Fibroblast of lung (primary cell): ENCODE data around the gene BRME1. TPM values are rescaled to one million over a fixed set of nuclear protein-coding genes. Genes with fewer than 3 reads are reported as not detected.
A peak's percentile ranks its signal among the peaks of the same experiment; 100 is the strongest.

ENCODE experiments used
- DNase-seq, 2 donors: peaks; one replicate each; pipeline versions ENCODE4 v3.0.0 to v3.0.0-alpha.2; 2010; ENCODE audit warnings: low read depth in 2 of 2
- H2AFZ ChIP-seq: 2 replicates; pipeline ENCODE4 v1.5.1; 2012; ENCODE audit warnings: low read length, control low read depth, inconsistent platforms
- H3K27ac ChIP-seq: 2 replicates; pipeline ENCODE4 v1.5.1; 2011; ENCODE audit warnings: low read length, control low read depth; ENCODE audit not compliant: insufficient read depth
- H3K27me3 ChIP-seq: 2 replicates; pipeline ENCODE4 v1.5.1; 2011; ENCODE audit warnings: mild to moderate bottlenecking, low read length; ENCODE audit not compliant: control insufficient read depth, insufficient read depth
- H3K36me3 ChIP-seq: 2 replicates; pipeline ENCODE4 v1.5.1; 2011; ENCODE audit warnings: low read length; ENCODE audit not compliant: control insufficient read depth, insufficient read depth
- H3K4me1 ChIP-seq: 2 replicates; pipeline ENCODE4 v1.5.1; 2011; ENCODE audit warnings: low read length; ENCODE audit not compliant: control insufficient read depth, insufficient read depth; ENCODE audit errors: extremely low read depth
- H3K4me2 ChIP-seq: 2 replicates; pipeline ENCODE4 v1.5.1; 2011; ENCODE audit warnings: low read length, control low read depth; ENCODE audit not compliant: insufficient read depth; ENCODE audit errors: extremely low read depth
- H3K4me3 ChIP-seq, 4 experiments: fragments of 200-600 bp in 1 of 4; sonication (generic) in 1 of 4; replicated peaks in 1 of 4; 2 replicates each; pipeline ENCODE4 v1.5.1; 2011 to 2016; ENCODE audit warnings: low read length in 4 of 4, low read depth in 3 of 4, mild to moderate bottlenecking in 3 of 4, control low read depth in 2 of 4, inconsistent platforms in 1 of 4, mixed read lengths in 1 of 4; ENCODE audit not compliant: insufficient read depth in 1 of 4; ENCODE audit errors: control extremely low read depth in 1 of 4
- H3K79me2 ChIP-seq: 2 replicates; pipeline ENCODE4 v1.5.1; 2012; ENCODE audit warnings: mild to moderate bottlenecking, low read length, inconsistent platforms; ENCODE audit not compliant: control insufficient read depth, insufficient read depth
- H3K9ac ChIP-seq: 2 replicates; pipeline ENCODE4 v1.5.1; 2011; ENCODE audit warnings: mild to moderate bottlenecking, low read length, control low read depth; ENCODE audit not compliant: insufficient read depth
- H3K9me3 ChIP-seq: 2 replicates; pipeline ENCODE4 v1.5.1; 2012; ENCODE audit warnings: low read depth, low read length; ENCODE audit not compliant: control insufficient read depth, insufficient read depth
- H4K20me1 ChIP-seq: 2 replicates; pipeline ENCODE4 v1.5.1; 2011; ENCODE audit warnings: low read length; ENCODE audit not compliant: control insufficient read depth, insufficient read depth; ENCODE audit errors: extremely low read depth
- EZH2 ChIP-seq: IDR thresholded peaks from 2 replicates; pipeline ENCODE4 v1.5.1; 2012; ENCODE audit warnings: low read length, control low read depth, mild to moderate bottlenecking; ENCODE audit errors: missing control alignments
- polyA plus RNA-seq, 2 donors: library from polyadenylated mRNA; depleted of rRNA in 1 of 2; stranded (reverse) in 1 of 2; unstranded in 1 of 2; fragments of >200 nt; gene quantifications; 2 replicates each; pipeline ENCODE4 v1.2.1, GENCODE V29; 2011 to 2012; ENCODE audit warnings: missing spikeins in 1 of 2
- total RNA-seq: library from RNA; depleted of rRNA; stranded (reverse); fragments of >200 nt; gene quantifications from 2 replicates; pipeline ENCODE4 v1.2.1, GENCODE V29; 2014
- TF ChIP-seq, protein P1 (sequence below), 2 donors: IDR thresholded peaks in 1 of 2; conservative IDR thresholded peaks in 1 of 2; 1 replicate in 1 of 2; 2 replicates in 1 of 2; pipeline ENCODE4 v1.5.1; 2011 to 2012; ENCODE audit warnings: low read length in 2 of 2, control low read depth in 1 of 2, inconsistent platforms in 1 of 2, low read depth in 1 of 2, mild to moderate bottlenecking in 1 of 2

BRME1 gene
- total and polyA plus RNA-seq, 2 donors (not counting 1 experiment from before 2014, with no cell fraction given) = 0.23 to 0.83 TPM

DNA sequence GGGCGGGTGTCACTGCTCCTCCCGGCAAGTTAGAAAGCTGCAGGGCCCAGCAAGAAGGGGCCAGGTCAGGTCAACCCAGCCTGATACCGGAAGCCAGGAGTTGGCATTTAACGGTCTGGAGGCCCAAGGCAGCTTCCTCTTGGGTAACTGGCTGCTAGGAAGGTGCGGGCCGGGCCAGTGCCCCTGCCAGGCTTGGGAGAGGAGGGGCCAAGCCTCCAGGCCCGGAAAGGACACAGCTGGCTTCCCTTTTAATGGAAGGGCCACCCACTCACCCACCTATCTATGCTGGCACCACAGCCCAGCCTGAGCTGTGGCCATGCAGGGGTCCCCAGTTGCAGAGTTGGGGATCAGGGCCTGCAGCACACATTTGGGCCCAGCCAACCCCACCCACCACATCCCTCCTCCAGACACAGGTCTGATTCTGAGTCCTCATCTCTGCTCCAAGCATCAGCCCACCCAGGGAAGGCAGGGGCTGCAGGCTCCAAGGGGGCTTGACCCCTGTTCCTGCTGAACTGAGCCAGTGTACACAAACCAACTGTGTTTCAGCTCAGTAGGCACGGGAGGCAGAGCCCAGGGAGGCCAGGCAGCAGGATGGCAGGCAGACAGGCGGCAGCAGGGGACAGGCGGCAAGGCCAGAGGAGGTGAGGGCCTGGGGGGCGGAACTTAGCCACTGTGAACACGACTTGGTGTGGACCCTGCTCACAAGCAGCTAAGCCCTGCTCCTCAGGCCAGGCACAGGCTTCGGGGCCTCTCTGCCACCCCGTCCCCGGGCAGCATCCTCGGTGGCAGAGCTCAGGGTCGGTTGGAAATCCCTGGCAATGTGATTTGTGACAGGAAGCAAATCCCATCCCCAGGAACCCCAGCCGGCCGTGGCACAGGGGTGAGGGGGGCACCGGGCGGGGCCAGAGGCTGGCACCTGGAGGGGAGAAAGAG is 69.9 kb downstream of the BRME1 start:
- peak overlapping the region; percentile 82 for H3K27ac ChIP-seq
- H4K20me1 ChIP-seq = no peaks in the 10 kb centered on the region
- peaks cover 32% of the 10 kb centered on the region for H3K4me1 ChIP-seq
- H3K79me2 ChIP-seq = peaks cover 69% of the 10 kb centered on the region
- H3K9me3 ChIP-seq = no peaks in the 10 kb centered on the region
- no peak overlapping the region for H3K4me3 ChIP-seq
- H3K9ac ChIP-seq = peak overlapping the region; percentile 32
- peaks cover 26% of the 10 kb centered on the region for H3K36me3 ChIP-seq
- TF ChIP-seq, protein P1, sequence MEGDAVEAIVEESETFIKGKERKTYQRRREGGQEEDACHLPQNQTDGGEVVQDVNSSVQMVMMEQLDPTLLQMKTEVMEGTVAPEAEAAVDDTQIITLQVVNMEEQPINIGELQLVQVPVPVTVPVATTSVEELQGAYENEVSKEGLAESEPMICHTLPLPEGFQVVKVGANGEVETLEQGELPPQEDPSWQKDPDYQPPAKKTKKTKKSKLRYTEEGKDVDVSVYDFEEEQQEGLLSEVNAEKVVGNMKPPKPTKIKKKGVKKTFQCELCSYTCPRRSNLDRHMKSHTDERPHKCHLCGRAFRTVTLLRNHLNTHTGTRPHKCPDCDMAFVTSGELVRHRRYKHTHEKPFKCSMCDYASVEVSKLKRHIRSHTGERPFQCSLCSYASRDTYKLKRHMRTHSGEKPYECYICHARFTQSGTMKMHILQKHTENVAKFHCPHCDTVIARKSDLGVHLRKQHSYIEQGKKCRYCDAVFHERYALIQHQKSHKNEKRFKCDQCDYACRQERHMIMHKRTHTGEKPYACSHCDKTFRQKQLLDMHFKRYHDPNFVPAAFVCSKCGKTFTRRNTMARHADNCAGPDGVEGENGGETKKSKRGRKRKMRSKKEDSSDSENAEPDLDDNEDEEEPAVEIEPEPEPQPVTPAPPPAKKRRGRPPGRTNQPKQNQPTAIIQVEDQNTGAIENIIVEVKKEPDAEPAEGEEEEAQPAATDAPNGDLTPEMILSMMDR (conservative IDR thresholded peaks at IDR 0.05 in 1 of 2, IDR thresholded peaks at IDR 0.05 in 1 of 2; ENCODE audit: low read depth in 1 of 2, low read length in 2 of 2) = no peak
- TF ChIP-seq EZH2 = no peak
- no peaks in the 10 kb centered on the region for H3K27me3 ChIP-seq
- no peak overlapping the region for H3K4me2 ChIP-seq
- H2AFZ ChIP-seq = no peak overlapping the region
- no peak for DNase-seq

DNA sequence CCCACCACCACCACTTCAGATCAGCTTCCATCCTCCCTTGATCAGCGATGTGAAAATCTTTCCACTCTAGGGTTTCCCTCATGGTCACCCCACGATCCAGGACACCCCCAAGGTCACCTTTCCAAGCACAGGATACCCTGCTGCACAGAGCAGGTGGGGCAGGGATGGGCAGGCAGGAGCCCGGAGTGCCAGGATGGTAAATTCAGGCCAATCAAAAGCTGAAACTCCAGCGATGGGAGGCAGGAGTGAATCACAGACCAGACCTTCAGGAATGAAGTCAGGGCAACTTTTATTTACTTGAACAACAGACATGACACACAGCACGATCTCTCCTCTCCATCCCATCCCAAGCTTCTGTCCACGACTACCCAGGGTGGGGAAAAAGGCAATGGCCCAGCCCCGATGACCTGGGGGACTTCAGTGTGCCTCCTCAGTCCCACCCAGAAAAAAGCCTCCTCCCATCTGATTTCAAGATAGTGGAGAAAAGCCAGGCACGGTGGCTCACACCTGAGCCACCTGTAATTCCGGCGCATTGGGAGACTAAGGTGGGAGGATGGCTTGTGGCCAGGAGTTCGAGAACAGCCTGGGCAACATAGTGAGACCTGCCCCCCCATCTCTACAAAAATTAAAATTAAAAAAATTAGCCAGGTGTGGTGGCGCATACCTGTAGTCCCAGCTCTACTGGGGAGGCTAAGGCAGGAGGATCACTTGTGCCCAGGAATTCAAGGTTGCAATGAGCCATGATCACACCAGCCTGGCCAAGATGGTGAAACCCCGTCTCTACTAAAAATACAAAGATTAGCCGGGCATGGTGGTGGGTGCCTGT is 71.5 kb downstream of the BRME1 start:
- H3K36me3 ChIP-seq = peaks cover 26% of the 10 kb centered on the region
- no peak overlapping the region for H3K4me2 ChIP-seq
- DNase-seq = peak in 1 of 2 donors; percentile 65
- H3K27me3 ChIP-seq = no peaks in the 10 kb centered on the region
- no peaks in the 10 kb centered on the region for H3K9me3 ChIP-seq
- peaks cover 53% of the 10 kb centered on the region for H3K79me2 ChIP-seq
- H3K9ac ChIP-seq = no peak overlapping the region
- no peak overlapping the region for H3K4me3 ChIP-seq
- H4K20me1 ChIP-seq = no peaks in the 10 kb centered on the region
- H2AFZ ChIP-seq = no peak overlapping the region
- H3K4me1 ChIP-seq = peaks cover 31% of the 10 kb centered on the region
- H3K27ac ChIP-seq = peak overlapping the region; percentile 20
- no peak for TF ChIP-seq EZH2
- TF ChIP-seq, protein P1 (conservative IDR thresholded peaks at IDR 0.05 in 1 of 2, IDR thresholded peaks at IDR 0.05 in 1 of 2; ENCODE audit: low read depth in 1 of 2, low read length in 2 of 2) = no peak
